Progenitor cell of endocrine pancreas (in vitro differentiated cells): ENCODE results near the gene BOC. TPM values are rescaled to one million over a fixed set of nuclear protein-coding genes. Genes with fewer than 3 reads are reported as not detected.

ENCODE experiments used
- DNase-seq: peaks from one replicate; pipeline ENCODE4 v3.0.0; 2021; ENCODE audit warnings: low spot score; ENCODE audit not compliant: unreplicated experiment
- H3K27ac Mint-ChIP-seq: 2 replicates; pipeline ENCODE4 v1.8.0; 2021; ENCODE audit warnings: mild to moderate bottlenecking, moderate library complexity, mixed read lengths
- H3K27me3 Mint-ChIP-seq: 2 replicates; pipeline ENCODE4 v1.8.0; 2021; ENCODE audit warnings: mixed read lengths
- H3K36me3 Mint-ChIP-seq: 2 replicates; pipeline ENCODE4 v1.8.0; 2022; ENCODE audit warnings: mixed read lengths; ENCODE audit not compliant: insufficient read depth
- H3K4me1 Mint-ChIP-seq: 2 replicates; pipeline ENCODE4 v1.8.0; 2021; ENCODE audit warnings: low read depth, mixed read lengths
- H3K4me3 Mint-ChIP-seq: 2 replicates; pipeline ENCODE4 v1.8.0; 2021; ENCODE audit warnings: low read depth, mild to moderate bottlenecking, moderate library complexity, mixed read lengths
- H3K9me3 Mint-ChIP-seq: 2 replicates; pipeline ENCODE4 v1.8.0; 2021; ENCODE audit warnings: low read depth, mixed read lengths
- total RNA-seq: library from RNA; stranded (reverse); gene quantifications from 2 replicates; pipeline ENCODE4 v1.2.1, GENCODE V29; 2021
- TF ChIP-seq, protein P1 (sequence below): fragments of 200-600 bp; sonication (generic); IDR thresholded peaks from one replicate; pipeline ENCODE4 v1.5.0; 2021; ENCODE audit warnings: antibody characterized with exemption, mild to moderate bottlenecking; ENCODE audit not compliant: unreplicated experiment

Gene BOC
- total RNA-seq, 1 donor from 2014 or later = 10.8 TPM

- peaks cover 36% of the 10 kb centered on the region for H3K27me3 Mint-ChIP-seq
- H3K27ac Mint-ChIP-seq = no peak overlapping the region
- TF ChIP-seq, protein P1, sequence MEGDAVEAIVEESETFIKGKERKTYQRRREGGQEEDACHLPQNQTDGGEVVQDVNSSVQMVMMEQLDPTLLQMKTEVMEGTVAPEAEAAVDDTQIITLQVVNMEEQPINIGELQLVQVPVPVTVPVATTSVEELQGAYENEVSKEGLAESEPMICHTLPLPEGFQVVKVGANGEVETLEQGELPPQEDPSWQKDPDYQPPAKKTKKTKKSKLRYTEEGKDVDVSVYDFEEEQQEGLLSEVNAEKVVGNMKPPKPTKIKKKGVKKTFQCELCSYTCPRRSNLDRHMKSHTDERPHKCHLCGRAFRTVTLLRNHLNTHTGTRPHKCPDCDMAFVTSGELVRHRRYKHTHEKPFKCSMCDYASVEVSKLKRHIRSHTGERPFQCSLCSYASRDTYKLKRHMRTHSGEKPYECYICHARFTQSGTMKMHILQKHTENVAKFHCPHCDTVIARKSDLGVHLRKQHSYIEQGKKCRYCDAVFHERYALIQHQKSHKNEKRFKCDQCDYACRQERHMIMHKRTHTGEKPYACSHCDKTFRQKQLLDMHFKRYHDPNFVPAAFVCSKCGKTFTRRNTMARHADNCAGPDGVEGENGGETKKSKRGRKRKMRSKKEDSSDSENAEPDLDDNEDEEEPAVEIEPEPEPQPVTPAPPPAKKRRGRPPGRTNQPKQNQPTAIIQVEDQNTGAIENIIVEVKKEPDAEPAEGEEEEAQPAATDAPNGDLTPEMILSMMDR = no peak
- H3K36me3 Mint-ChIP-seq = peaks cover 3% of the 10 kb centered on the region
- H3K9me3 Mint-ChIP-seq = no peaks in the 10 kb centered on the region
- no peak overlapping the region for H3K4me3 Mint-ChIP-seq
- peaks cover 9% of the 10 kb centered on the region for H3K4me1 Mint-ChIP-seq
- DNase-seq = no peak
These were observed 3.7 kb downstream of the BOC start for GRCh38 chr3:113214917-113215595.

DNA sequence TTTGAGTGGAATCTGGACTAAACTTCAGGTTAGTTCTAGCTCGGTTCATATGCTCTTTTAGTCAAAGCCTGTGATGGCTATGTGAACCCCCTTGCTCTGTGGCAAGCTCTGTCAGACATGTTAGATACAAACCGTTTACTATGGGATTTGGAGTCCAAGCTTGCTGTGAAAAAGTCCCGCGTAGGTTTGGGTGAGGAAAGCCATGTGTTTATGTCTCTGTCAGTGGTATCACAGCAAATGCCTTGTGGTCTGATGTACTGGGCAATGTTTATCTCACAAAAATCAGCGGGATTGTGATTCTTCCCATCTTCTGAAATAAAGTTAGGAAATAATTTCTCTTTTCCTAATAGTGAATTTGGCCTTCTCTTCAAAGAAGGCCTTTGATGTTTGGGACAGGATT is 5.0 kb downstream of the BOC start:
- DNase-seq = no peak
- H3K27ac Mint-ChIP-seq = no peak overlapping the region
- H3K4me1 Mint-ChIP-seq = peaks cover 6% of the 10 kb centered on the region
- peaks cover 3% of the 10 kb centered on the region for H3K36me3 Mint-ChIP-seq
- H3K9me3 Mint-ChIP-seq = no peaks in the 10 kb centered on the region
- H3K4me3 Mint-ChIP-seq = no peak overlapping the region
- TF ChIP-seq, protein P1 = no peak
- H3K27me3 Mint-ChIP-seq = peaks cover 28% of the 10 kb centered on the region

GRCh38 chr3:113218011-113218680 is 6.8 kb downstream of the BOC start:
- TF ChIP-seq, protein P1 = no peak
- Mint-ChIP-seq H3K27me3 (peaks cover 19% of the 10 kb centered on the region), H3K4me3 (no peak overlapping the region), H3K27ac (no peak overlapping the region), H3K9me3 (no peaks in the 10 kb centered on the region), H3K36me3 (peaks cover 3% of the 10 kb centered on the region), H3K4me1 (peaks cover 10% of the 10 kb centered on the region)
- no peak for DNase-seq

DNA sequence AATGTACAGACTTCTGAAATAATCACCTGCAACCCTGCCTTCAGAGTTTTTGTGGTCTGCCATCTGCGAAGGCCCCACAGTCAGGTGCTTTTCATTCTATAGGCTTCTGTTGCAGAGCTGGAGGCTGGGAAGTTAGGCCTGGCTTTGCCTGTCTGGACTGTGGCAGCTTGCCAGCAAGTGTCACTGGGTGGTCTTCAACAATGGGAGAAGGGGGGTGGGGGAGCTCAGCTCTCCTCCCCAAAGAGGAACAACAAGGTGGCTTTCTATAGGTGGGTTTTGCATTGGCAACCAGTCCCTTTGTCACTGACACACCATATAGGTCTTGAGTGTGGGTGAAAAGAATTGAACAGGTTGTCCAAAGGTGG is 7.3 kb downstream of the BOC start:
- H3K36me3 Mint-ChIP-seq = peaks cover 3% of the 10 kb centered on the region
- no peaks in the 10 kb centered on the region for H3K9me3 Mint-ChIP-seq
- no peak overlapping the region for H3K4me3 Mint-ChIP-seq
- TF ChIP-seq, protein P1 = no peak
- no peak overlapping the region for H3K27ac Mint-ChIP-seq
- peaks cover 10% of the 10 kb centered on the region for H3K4me1 Mint-ChIP-seq
- no peak for DNase-seq
- H3K27me3 Mint-ChIP-seq = peaks cover 14% of the 10 kb centered on the region

DNA sequence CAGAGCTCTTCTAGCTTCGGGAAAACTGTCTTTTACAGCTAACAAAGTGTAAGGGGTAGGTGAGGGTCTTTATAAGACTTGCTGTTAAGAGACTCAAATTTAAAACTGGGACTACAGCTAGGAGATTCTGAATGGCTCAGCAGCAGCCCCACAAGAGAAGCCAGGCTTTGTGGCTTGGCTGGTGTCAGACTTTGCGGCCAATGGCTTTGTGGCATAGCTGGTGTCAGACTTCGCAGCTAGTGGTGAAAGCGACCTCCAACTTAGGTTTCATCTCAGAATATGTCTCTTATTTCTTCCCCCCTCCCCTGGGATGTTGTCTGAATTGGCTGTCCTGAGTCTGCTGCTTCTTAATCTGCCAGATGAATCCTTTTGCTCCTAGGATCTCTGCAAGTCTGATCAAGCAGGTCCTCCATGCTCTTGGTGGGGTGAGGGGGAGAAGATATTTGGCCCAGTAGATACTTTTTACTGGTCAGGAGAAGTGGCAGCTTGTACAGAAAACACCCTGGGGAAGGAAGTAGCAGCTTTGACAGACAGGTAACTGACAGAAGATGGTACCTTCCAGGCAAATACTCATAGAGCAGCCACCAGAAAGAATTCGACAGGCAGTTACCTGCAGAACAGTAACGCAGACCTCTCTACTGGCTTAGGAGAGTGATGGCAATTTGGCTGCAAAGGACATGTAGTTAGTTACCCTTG is 8.4 kb downstream of the BOC start:
- Mint-ChIP-seq H3K4me3 (no peak overlapping the region), H3K9me3 (no peaks in the 10 kb centered on the region), H3K36me3 (peaks cover 3% of the 10 kb centered on the region), H3K27me3 (peaks cover 5% of the 10 kb centered on the region), H3K27ac (no peak overlapping the region), H3K4me1 (peaks cover 10% of the 10 kb centered on the region)
- TF ChIP-seq, protein P1 = no peak
- no peak for DNase-seq
